ENCODE results near the gene PRSS36. TPM values are rescaled to one million over a fixed set of nuclear protein-coding genes. Genes with fewer than 3 reads are reported as not detected.
"Not testable (repeated sequence)": the region's sequence is repeated elsewhere in the genome, so short reads cannot be mapped to it uniquely, and the experiment has no call there.

PRSS36 gene
- total RNA-seq: 0.39 TPM
- 1 to 10 TPM in 3 of 4 donors, under 1 TPM in 1; 0.46 to 1.4 (median 1.2) TPM for polyA plus RNA-seq

GRCh38 chr16:31149894-31150890 is at the start of gene PRSS36:
TSS of gene PRSS36 (minus strand) at chr16:31150066. CDS start at chr16:31150035, 31 bp downstream.
- H3K9me3 ChIP-seq (ENCODE audit: control insufficient read depth in 2 of 2, low read length in 2 of 2): no peaks in the 10 kb centered on the region
- Mint-ChIP-seq H3K27me3 (peaks cover 16% of the 10 kb centered on the region), H3K36me3 (no peaks in the 10 kb centered on the region), H3K9me3 (no peaks in the 10 kb centered on the region), H3K4me3 (no peak within 1 kb of the TSS), H3K4me1 (peaks cover 0 to 3% (median 0%) of the 10 kb centered on the region in 4 donors), H3K27ac (no peak within 1 kb of the TSS)
- H3K4me1 ChIP-seq (ENCODE audit: control insufficient read depth, insufficient read depth, low read length, poor library complexity, severe bottlenecking): no peaks in the 10 kb centered on the region
- ATAC-seq (ENCODE audit: low read depth in 2 of 2): no peak
- H3K36me3 ChIP-seq (ENCODE audit: control insufficient read depth, insufficient read depth, low read length): no peaks in the 10 kb centered on the region
- no peak within 1 kb of the TSS for H3K4me3 ChIP-seq (ENCODE audit: low read depth, low read length)
- H3K27ac ChIP-seq (ENCODE audit: insufficient read depth, low read length, poor library complexity, severe bottlenecking): no peak within 1 kb of the TSS
- DNase-seq: no peak
- H3K27me3 ChIP-seq (ENCODE audit: control insufficient read depth, insufficient read depth, low read length): no peaks in the 10 kb centered on the region

- Histone ChIP-seq H3K27ac (ENCODE audit: insufficient read depth, low read length, poor library complexity, severe bottlenecking) (no peak overlapping the region), H3K4me3 (ENCODE audit: low read depth, low read length) (no peak overlapping the region), H3K9me3 (ENCODE audit: control insufficient read depth in 2 of 2, low read length in 2 of 2) (no peaks in the 10 kb centered on the region), H3K27me3 (ENCODE audit: control insufficient read depth, insufficient read depth, low read length) (no peaks in the 10 kb centered on the region), H3K4me1 (ENCODE audit: control insufficient read depth, insufficient read depth, low read length, poor library complexity, severe bottlenecking) (peaks cover 29% of the 10 kb centered on the region), H3K36me3 (ENCODE audit: control insufficient read depth, insufficient read depth, low read length) (peaks cover 24% of the 10 kb centered on the region)
- Mint-ChIP-seq H3K27me3 (peaks cover 7% of the 10 kb centered on the region), H3K4me3 (peak overlapping the region; percentile 24 to 95 (median 52)), H3K4me1 (peaks cover 26 to 60% (median 41%) of the 10 kb centered on the region in 4 donors), H3K27ac (peak overlapping the region; percentile 7 to 70 (median 66)), H3K9me3 (no peaks in the 10 kb centered on the region), H3K36me3 (peaks cover 20% of the 10 kb centered on the region)
- DNase-seq (no peak), ATAC-seq (ENCODE audit: low read depth in 2 of 2) (no peak)
These were observed 49.7 kb upstream of the PRSS36 start for GRCh38 chr16:31199430-31200041.

- peak overlapping the region in 2 of 4 donors; percentile 65 to 95 for H3K4me3 Mint-ChIP-seq
- no peak for DNase-seq
- no peak overlapping the region for H3K27ac ChIP-seq (ENCODE audit: insufficient read depth, low read length, poor library complexity, severe bottlenecking)
These were observed 48.5 kb upstream of the PRSS36 start for GRCh38 chr16:31198207-31198882.

GRCh38 chr16:31196324-31197088 is 46.6 kb upstream of the PRSS36 start:
- no peak for DNase-seq
- no peaks in the 10 kb centered on the region for H3K9me3 ChIP-seq (ENCODE audit: control insufficient read depth in 2 of 2, low read length in 2 of 2)
- H3K36me3 ChIP-seq (ENCODE audit: control insufficient read depth, insufficient read depth, low read length): peaks cover 54% of the 10 kb centered on the region
- H3K4me1 ChIP-seq (ENCODE audit: control insufficient read depth, insufficient read depth, low read length, poor library complexity, severe bottlenecking): peaks cover 23% of the 10 kb centered on the region
- no peak for ATAC-seq (ENCODE audit: low read depth in 2 of 2)
- H3K4me3 Mint-ChIP-seq: peak overlapping the region in 1 of 4 donors; percentile 14
- H3K9me3 Mint-ChIP-seq: no peaks in the 10 kb centered on the region
- H3K27me3 ChIP-seq (ENCODE audit: control insufficient read depth, insufficient read depth, low read length): no peaks in the 10 kb centered on the region
- no peak overlapping the region for H3K4me3 ChIP-seq (ENCODE audit: low read depth, low read length)
- no peak overlapping the region for H3K27ac ChIP-seq (ENCODE audit: insufficient read depth, low read length, poor library complexity, severe bottlenecking)
- H3K27me3 Mint-ChIP-seq: peaks cover 6% of the 10 kb centered on the region
- H3K36me3 Mint-ChIP-seq: peaks cover 39% of the 10 kb centered on the region
- H3K4me1 Mint-ChIP-seq: peaks cover 32 to 66% (median 42%) of the 10 kb centered on the region in 4 donors
- peak overlapping the region in 1 of 3 donors; percentile 12 for H3K27ac Mint-ChIP-seq

More at GRCh38 chr16:31198207-31198882, 48.5 kb upstream of the PRSS36 start:
- Histone ChIP-seq H3K9me3 (ENCODE audit: control insufficient read depth in 2 of 2, low read length in 2 of 2) (no peaks in the 10 kb centered on the region), H3K27me3 (ENCODE audit: control insufficient read depth, insufficient read depth, low read length) (no peaks in the 10 kb centered on the region), H3K36me3 (ENCODE audit: control insufficient read depth, insufficient read depth, low read length) (peaks cover 36% of the 10 kb centered on the region), H3K4me1 (ENCODE audit: control insufficient read depth, insufficient read depth, low read length, poor library complexity, severe bottlenecking) (peaks cover 35% of the 10 kb centered on the region), H3K4me3 (ENCODE audit: low read depth, low read length) (no peak overlapping the region)
- Mint-ChIP-seq H3K4me1 (peaks cover 24 to 62% (median 42%) of the 10 kb centered on the region in 4 donors), H3K9me3 (no peaks in the 10 kb centered on the region), H3K27ac (peak overlapping the region in 2 of 3 donors; percentile 65 to 70), H3K27me3 (peaks cover 4% of the 10 kb centered on the region), H3K36me3 (peaks cover 28% of the 10 kb centered on the region)
- no peak for ATAC-seq (ENCODE audit: low read depth in 2 of 2)

GRCh38 chr16:31195861-31196260 is 46.0 kb upstream of the PRSS36 start:
- ATAC-seq (ENCODE audit: low read depth in 2 of 2); H3K27ac Mint-ChIP-seq; DNase-seq; H3K27me3 ChIP-seq (ENCODE audit: control insufficient read depth, insufficient read depth, low read length); H3K27me3 Mint-ChIP-seq; H3K27ac ChIP-seq (ENCODE audit: insufficient read depth, low read length, poor library complexity, severe bottlenecking); H3K4me3 ChIP-seq (ENCODE audit: low read depth, low read length); H3K9me3 Mint-ChIP-seq; H3K9me3 ChIP-seq (ENCODE audit: control insufficient read depth in 2 of 2, low read length in 2 of 2); H3K4me3 Mint-ChIP-seq: not testable (repeated sequence)
- peaks cover 45% of the 10 kb centered on the region for H3K36me3 Mint-ChIP-seq
- peaks cover 29 to 63% (median 41%) of the 10 kb centered on the region in 4 donors for H3K4me1 Mint-ChIP-seq
- Histone ChIP-seq H3K4me1 (ENCODE audit: control insufficient read depth, insufficient read depth, low read length, poor library complexity, severe bottlenecking) (peaks cover 16% of the 10 kb centered on the region), H3K36me3 (ENCODE audit: control insufficient read depth, insufficient read depth, low read length) (peaks cover 61% of the 10 kb centered on the region)

GRCh38 chr16:31194898-31195297 is 45.0 kb upstream of the PRSS36 start:
- DNase-seq (peak in 1 of 3 donors; percentile 41), ATAC-seq (ENCODE audit: low read depth in 2 of 2) (no peak)
- no peaks in the 10 kb centered on the region for H3K9me3 Mint-ChIP-seq
- Histone ChIP-seq H3K27me3 (ENCODE audit: control insufficient read depth, insufficient read depth, low read length) (no peaks in the 10 kb centered on the region), H3K36me3 (ENCODE audit: control insufficient read depth, insufficient read depth, low read length) (peaks cover 70% of the 10 kb centered on the region), H3K4me1 (ENCODE audit: control insufficient read depth, insufficient read depth, low read length, poor library complexity, severe bottlenecking) (peaks cover 9% of the 10 kb centered on the region), H3K9me3 (ENCODE audit: control insufficient read depth in 2 of 2, low read length in 2 of 2) (no peaks in the 10 kb centered on the region), H3K27ac (ENCODE audit: insufficient read depth, low read length, poor library complexity, severe bottlenecking) (no peak overlapping the region), H3K4me3 (ENCODE audit: low read depth, low read length) (no peak overlapping the region)
- H3K27me3 Mint-ChIP-seq: peaks cover 6% of the 10 kb centered on the region
- H3K27ac Mint-ChIP-seq: no peak overlapping the region
- H3K36me3 Mint-ChIP-seq: peaks cover 54% of the 10 kb centered on the region
- H3K4me3 Mint-ChIP-seq: peak overlapping the region in 3 of 4 donors; percentile 1 to 42 (median 18)
- peaks cover 27 to 63% (median 45%) of the 10 kb centered on the region in 4 donors for H3K4me1 Mint-ChIP-seq

GRCh38 chr16:31193874-31194273 is 44.0 kb upstream of the PRSS36 start:
- H3K4me3 ChIP-seq (ENCODE audit: low read depth, low read length): no peak overlapping the region
- H3K27ac Mint-ChIP-seq: peak overlapping the region in 1 of 3 donors; percentile 87
- no peak overlapping the region for H3K27ac ChIP-seq (ENCODE audit: insufficient read depth, low read length, poor library complexity, severe bottlenecking)
- peaks cover 13% of the 10 kb centered on the region for H3K4me1 ChIP-seq (ENCODE audit: control insufficient read depth, insufficient read depth, low read length, poor library complexity, severe bottlenecking)
- peaks cover 76% of the 10 kb centered on the region for H3K36me3 ChIP-seq (ENCODE audit: control insufficient read depth, insufficient read depth, low read length)
- ATAC-seq (ENCODE audit: low read depth in 2 of 2) (no peak), DNase-seq (no peak)
- H3K4me1 Mint-ChIP-seq: peaks cover 29 to 59% (median 46%) of the 10 kb centered on the region in 4 donors
- H3K27me3 ChIP-seq (ENCODE audit: control insufficient read depth, insufficient read depth, low read length): no peaks in the 10 kb centered on the region
- no peaks in the 10 kb centered on the region for H3K9me3 Mint-ChIP-seq
- H3K27me3 Mint-ChIP-seq: peaks cover 6% of the 10 kb centered on the region
- H3K4me3 Mint-ChIP-seq: peak overlapping the region in 1 of 4 donors; percentile 18
- H3K9me3 ChIP-seq (ENCODE audit: control insufficient read depth in 2 of 2, low read length in 2 of 2): no peaks in the 10 kb centered on the region
- H3K36me3 Mint-ChIP-seq: peaks cover 59% of the 10 kb centered on the region
